Chondrocyte (in vitro differentiated cells): ENCODE measurements around the gene OR2D2. TPM values are rescaled to one million over a fixed set of nuclear protein-coding genes. Genes with fewer than 3 reads are reported as not detected.

Experiments used
- DNase-seq: peaks from one replicate; pipeline ENCODE4 v3.0.0; 2021; ENCODE audit warnings: mixed read lengths, low spot score
- H3K27ac Mint-ChIP-seq: one replicate; pipeline ENCODE4 v1.8.0; 2021; ENCODE audit warnings: mild to moderate bottlenecking, moderate library complexity, mixed read lengths; ENCODE audit not compliant: unreplicated experiment
- H3K27me3 Mint-ChIP-seq: 2 replicates; pipeline ENCODE4 v1.8.0; 2021; ENCODE audit warnings: low read depth, mixed read lengths
- H3K36me3 Mint-ChIP-seq: 2 replicates; pipeline ENCODE4 v1.8.0; 2021; ENCODE audit warnings: low read depth, mixed read lengths
- H3K4me1 Mint-ChIP-seq: 2 replicates; pipeline ENCODE4 v1.8.0; 2021; ENCODE audit warnings: low read depth, mild to moderate bottlenecking, mixed read lengths
- H3K4me3 Mint-ChIP-seq: one replicate; pipeline ENCODE4 v1.8.0; 2021; ENCODE audit warnings: mild to moderate bottlenecking, moderate library complexity, mixed read lengths; ENCODE audit not compliant: unreplicated experiment
- H3K9me3 Mint-ChIP-seq: 2 replicates; pipeline ENCODE4 v1.8.0; 2021; ENCODE audit warnings: low read depth, mixed read lengths
- total RNA-seq: library from RNA; stranded (reverse); gene quantifications from 3 replicates; pipeline ENCODE4 v1.2.1, GENCODE V29; 2021
- TF ChIP-seq, protein P1 (sequence below): fragments of 200-600 bp; sonication (generic); IDR thresholded peaks from 2 replicates; pipeline ENCODE4 v1.5.0; 2021; ENCODE audit warnings: antibody characterized with exemption, mild to moderate bottlenecking, moderate library complexity

OR2D2 gene
- total RNA-seq, 1 donor from 2014 or later, result not detected

DNA sequence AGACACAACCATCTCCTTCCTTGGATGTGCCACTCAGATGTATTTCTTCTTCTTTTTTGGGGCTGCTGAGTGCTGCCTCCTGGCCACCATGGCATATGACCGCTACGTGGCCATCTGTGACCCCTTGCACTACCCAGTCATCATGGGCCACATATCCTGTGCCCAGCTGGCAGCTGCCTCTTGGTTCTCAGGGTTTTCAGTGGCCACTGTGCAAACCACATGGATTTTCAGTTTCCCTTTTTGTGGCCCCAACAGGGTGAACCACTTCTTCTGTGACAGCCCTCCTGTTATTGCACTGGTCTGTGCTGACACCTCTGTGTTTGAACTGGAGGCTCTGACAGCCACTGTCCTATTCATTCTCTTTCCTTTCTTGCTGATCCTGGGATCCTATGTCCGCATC is 15.4 kb downstream of the OR2D2 start:
- TF ChIP-seq, protein P1, sequence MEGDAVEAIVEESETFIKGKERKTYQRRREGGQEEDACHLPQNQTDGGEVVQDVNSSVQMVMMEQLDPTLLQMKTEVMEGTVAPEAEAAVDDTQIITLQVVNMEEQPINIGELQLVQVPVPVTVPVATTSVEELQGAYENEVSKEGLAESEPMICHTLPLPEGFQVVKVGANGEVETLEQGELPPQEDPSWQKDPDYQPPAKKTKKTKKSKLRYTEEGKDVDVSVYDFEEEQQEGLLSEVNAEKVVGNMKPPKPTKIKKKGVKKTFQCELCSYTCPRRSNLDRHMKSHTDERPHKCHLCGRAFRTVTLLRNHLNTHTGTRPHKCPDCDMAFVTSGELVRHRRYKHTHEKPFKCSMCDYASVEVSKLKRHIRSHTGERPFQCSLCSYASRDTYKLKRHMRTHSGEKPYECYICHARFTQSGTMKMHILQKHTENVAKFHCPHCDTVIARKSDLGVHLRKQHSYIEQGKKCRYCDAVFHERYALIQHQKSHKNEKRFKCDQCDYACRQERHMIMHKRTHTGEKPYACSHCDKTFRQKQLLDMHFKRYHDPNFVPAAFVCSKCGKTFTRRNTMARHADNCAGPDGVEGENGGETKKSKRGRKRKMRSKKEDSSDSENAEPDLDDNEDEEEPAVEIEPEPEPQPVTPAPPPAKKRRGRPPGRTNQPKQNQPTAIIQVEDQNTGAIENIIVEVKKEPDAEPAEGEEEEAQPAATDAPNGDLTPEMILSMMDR, result no peak
- Mint-ChIP-seq H3K9me3 (peaks cover 6% of the 10 kb centered on the region), H3K27me3 (no peaks in the 10 kb centered on the region), H3K4me1 (no peaks in the 10 kb centered on the region), H3K4me3 (no peak overlapping the region), H3K36me3 (no peaks in the 10 kb centered on the region), H3K27ac (no peak overlapping the region)
- DNase-seq, result no peak

DNA sequence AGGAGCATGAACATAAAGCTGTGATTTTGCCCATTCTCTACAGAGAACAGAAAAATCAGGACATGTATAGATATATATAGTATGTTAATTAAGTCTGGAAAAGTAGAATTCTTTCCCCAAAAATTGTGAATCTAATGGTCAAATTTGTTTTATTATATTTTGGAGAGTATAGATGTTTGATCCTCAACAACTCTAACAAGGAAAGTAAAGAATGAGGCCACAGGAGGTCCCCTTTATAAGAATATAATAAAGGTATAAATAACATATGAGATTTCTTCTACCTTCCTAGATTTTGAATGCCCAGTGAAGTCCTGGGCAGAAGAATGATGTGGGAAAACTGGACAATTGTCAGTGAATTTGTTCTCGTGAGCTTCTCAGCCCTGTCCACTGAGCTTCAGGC is 16.0 kb downstream of the OR2D2 start, which contains the start of gene OR10A4:
TSS of gene OR10A4 (plus strand) at position 301 of the 400 bp plus-strand sequence. CDS start at position 324, 23 bp downstream.
- TF ChIP-seq, protein P1, result no peak

DNA sequence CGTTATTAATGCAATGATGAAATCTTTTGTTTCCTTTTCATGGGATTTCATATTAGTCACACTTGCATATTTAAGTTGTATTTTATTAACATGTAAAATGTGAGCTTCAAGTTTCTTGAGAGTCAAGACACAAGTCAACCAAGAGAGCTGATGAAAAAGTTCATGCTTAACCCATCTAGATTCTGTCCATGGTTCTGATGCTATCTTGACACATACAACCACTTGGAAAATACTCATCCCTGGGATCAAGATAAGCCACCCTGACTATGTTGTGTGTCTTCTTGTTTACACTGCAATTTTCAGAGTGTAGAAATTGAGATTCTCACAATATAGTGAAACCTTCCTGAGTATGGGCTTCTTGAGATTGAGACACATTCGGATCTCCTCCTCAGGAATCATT is 16.5 kb downstream of the OR2D2 start:
- Mint-ChIP-seq H3K4me1 (no peaks in the 10 kb centered on the region), H3K27me3 (no peaks in the 10 kb centered on the region), H3K36me3 (no peaks in the 10 kb centered on the region), H3K27ac (no peak overlapping the region), H3K9me3 (peaks cover 6% of the 10 kb centered on the region), H3K4me3 (no peak overlapping the region)
- TF ChIP-seq, protein P1, result no peak
- no peak for DNase-seq

More for the DNA sequence above, 16.0 kb downstream of the OR2D2 start, which contains the start of gene OR10A4:
- no peaks in the 10 kb centered on the region for H3K27me3 Mint-ChIP-seq
- H3K9me3 Mint-ChIP-seq, result peaks cover 6% of the 10 kb centered on the region
- no peak within 1 kb of the TSS for H3K27ac Mint-ChIP-seq
- no peaks in the 10 kb centered on the region for H3K36me3 Mint-ChIP-seq
- no peaks in the 10 kb centered on the region for H3K4me1 Mint-ChIP-seq
- no peak within 1 kb of the TSS for H3K4me3 Mint-ChIP-seq
- DNase-seq, result no peak

DNA sequence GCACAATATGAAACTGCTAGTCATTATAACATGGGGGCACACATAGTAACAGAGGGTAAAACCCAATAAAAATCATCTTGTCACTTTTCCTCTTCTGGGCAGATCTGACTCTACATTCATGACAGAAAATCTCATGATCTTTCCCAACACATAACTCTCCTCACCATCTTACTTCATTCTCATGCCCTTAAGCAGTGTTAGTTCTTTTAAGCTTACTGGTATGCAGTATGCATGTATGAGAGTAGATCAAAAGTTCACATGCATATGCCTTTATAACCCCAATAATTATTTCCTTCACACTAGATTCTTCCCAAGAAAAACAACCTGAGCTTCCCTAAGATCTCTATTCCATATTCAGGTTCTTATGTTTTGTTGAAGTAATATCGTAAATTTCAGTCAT is 21.0 kb downstream of the OR2D2 start:
- H3K27me3 Mint-ChIP-seq, result no peaks in the 10 kb centered on the region
- no peak overlapping the region for H3K4me3 Mint-ChIP-seq
- TF ChIP-seq, protein P1, result no peak
- no peaks in the 10 kb centered on the region for H3K4me1 Mint-ChIP-seq
- no peak overlapping the region for H3K27ac Mint-ChIP-seq
- no peaks in the 10 kb centered on the region for H3K36me3 Mint-ChIP-seq
- no peak for DNase-seq
- H3K9me3 Mint-ChIP-seq, result no peaks in the 10 kb centered on the region

DNA sequence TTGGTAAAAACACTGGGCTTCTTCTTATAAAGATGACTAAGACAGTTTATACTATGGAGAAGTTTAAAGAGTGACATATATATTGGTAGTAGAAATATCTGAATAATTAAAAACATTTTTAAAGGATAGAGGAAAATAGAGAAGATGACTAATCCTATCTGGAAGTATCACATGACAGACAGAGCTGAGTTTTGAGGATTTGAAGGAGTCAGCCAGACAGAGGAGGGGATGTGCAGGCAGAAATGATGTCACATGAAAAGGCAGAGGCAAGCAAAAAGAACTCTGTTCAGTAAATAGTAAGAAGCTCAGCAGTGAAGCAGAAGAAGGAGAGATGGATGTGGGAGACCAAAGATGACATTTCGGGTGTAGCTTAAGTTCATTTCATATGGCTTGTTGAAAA is 27.9 kb downstream of the OR2D2 start:
- H3K4me1 Mint-ChIP-seq, result peaks cover 7% of the 10 kb centered on the region
- TF ChIP-seq, protein P1, result no peak
- H3K27ac Mint-ChIP-seq, result peak overlapping the region; percentile 34
- no peaks in the 10 kb centered on the region for H3K27me3 Mint-ChIP-seq
- H3K9me3 Mint-ChIP-seq, result peaks cover 9% of the 10 kb centered on the region
- H3K4me3 Mint-ChIP-seq, result no peak overlapping the region
- no peak for DNase-seq
- no peaks in the 10 kb centered on the region for H3K36me3 Mint-ChIP-seq
